HCT116 (cell line): ENCODE data around the gene FGF19. TPM values are rescaled to one million over a fixed set of nuclear protein-coding genes. Genes with fewer than 3 reads are reported as not detected.

Experiments used
- ATAC-seq: fragments of 200-7000 bp; cut with Tn5 transposase; 2 replicates; pipeline ENCODE4 v1.9.1; 2020; ENCODE audit warnings: mild to moderate bottlenecking, moderate library complexity
- BruUV-seq: library from RNA; stranded (reverse); fragments of 400-500 nt; replicated peaks from 2 replicates; lab custom pipeline; 2021; lab: Mats Ljungman, UMichigan
- CTCF ChIA-PET: fragments of 300-600 bp; sonication (Branson Sonifier 250); formaldehyde crosslinking; loops from one replicate; lab custom pipeline; 2021; ENCODE audit warnings: antibody characterized with exemption; lab: Charles Lee
- POLR2A ChIA-PET: fragments of 300-600, 350-600 bp; sonication (Branson Sonifier 250); formaldehyde crosslinking; loops from one replicate; lab custom pipeline; 2021; ENCODE audit warnings: antibody characterized with exemption; lab: Charles Lee
- RAD21 ChIA-PET, 2 experiments: fragments of 300-600 bp; sonication (Branson Sonifier 250); formaldehyde crosslinking; loops; one replicate each; lab custom pipeline; 2023; ENCODE audit warnings: low total read pairs in 2 of 2; ENCODE audit not compliant: uncharacterized antibody in 2 of 2, unreplicated experiment in 2 of 2, low non-redundant PET in 1 of 2; lab: Charles Lee
- DNase-seq: peaks from one replicate; pipeline ENCODE4 v3.0.0-alpha.2; 2010; ENCODE audit warnings: low read depth, low spot score
- H2AFZ ChIP-seq: fragments of 200-600 bp; shearing (Covaris generic), sonication (generic); 2 replicates; pipeline ENCODE4 v1.6.1; 2017; ENCODE audit warnings: low read depth, mixed run types, mixed read lengths, antibody characterized with exemption, low read length; ENCODE audit not compliant: poor library complexity, severe bottlenecking
- H3K27ac ChIP-seq: 2 replicates; pipeline ENCODE4 v1.5.1; 2012; ENCODE audit warnings: low read depth, low read length
- H3K27me3 ChIP-seq: fragments of 200-600 bp; sonication (generic); 2 replicates; pipeline ENCODE4 v1.6.1; 2016; ENCODE audit warnings: mixed run types, low read length, mixed read lengths; ENCODE audit not compliant: insufficient read depth
- H3K36me3 ChIP-seq, 2 experiments: fragments of 200-500 bp in 1 of 2; fragments of 200-600 bp in 1 of 2; sonication (Bioruptor generic) in 1 of 2; sonication (generic) in 1 of 2; 2 replicates each; pipeline versions ENCODE4 v1.5.1 to v1.6.1; 2014 to 2016; ENCODE audit warnings: low read length in 2 of 2, inconsistent platforms in 1 of 2, mixed read lengths in 1 of 2, mixed run types in 1 of 2; ENCODE audit not compliant: insufficient read depth in 2 of 2, control insufficient read depth in 1 of 2
- H3K4me1 ChIP-seq, 2 experiments: fragments of 200-600 bp in 1 of 2; sonication (generic) in 1 of 2; 2 replicates each; pipeline versions ENCODE4 v1.5.1 to v1.6.1; 2012 to 2017; ENCODE audit warnings: low read length in 2 of 2, inconsistent platforms in 1 of 2, mild to moderate bottlenecking in 1 of 2, mixed read lengths in 1 of 2, mixed run types in 1 of 2, moderate library complexity in 1 of 2; ENCODE audit not compliant: insufficient read depth in 2 of 2, control insufficient read depth in 1 of 2
- H3K4me2 ChIP-seq: fragments of 200-600 bp; sonication (generic); 2 replicates; pipeline ENCODE4 v1.6.1; 2017; ENCODE audit warnings: mixed run types, low read length, mixed read lengths
- H3K4me3 ChIP-seq, 2 experiments: fragments of 200-600 bp in 1 of 2; sonication (generic) in 1 of 2; replicated peaks in 1 of 2; 2 replicates each; pipeline ENCODE4 v1.5.1; 2011 to 2016; ENCODE audit warnings: low read length in 2 of 2, control low read depth in 1 of 2, low read depth in 1 of 2, mild to moderate bottlenecking in 1 of 2, mixed read lengths in 1 of 2, mixed run types in 1 of 2
- H3K79me2 ChIP-seq: fragments of 200-600 bp; sonication (generic); 2 replicates; pipeline ENCODE4 v1.6.1; 2017; ENCODE audit warnings: mild to moderate bottlenecking, mixed run types, low read length, moderate library complexity, mixed read lengths; ENCODE audit not compliant: insufficient read depth
- H3K9ac ChIP-seq: fragments of 200-600 bp; sonication (generic); 2 replicates; pipeline ENCODE4 v1.6.1; 2016; ENCODE audit warnings: low read length, mixed read lengths
- H3K9me2 ChIP-seq: fragments of 200-600 bp; sonication (generic), shearing (Covaris generic); 2 replicates; pipeline ENCODE4 v1.6.1; 2017; ENCODE audit warnings: mixed run types, mild to moderate bottlenecking, moderate library complexity; ENCODE audit not compliant: insufficient read depth
- H3K9me3 ChIP-seq, 2 experiments: fragments of 200-500 bp in 1 of 2; fragments of 200-600 bp in 1 of 2; sonication (Bioruptor generic) in 1 of 2; sonication (generic) in 1 of 2; 2 replicates each; pipeline ENCODE4 v1.6.1; 2014 to 2017; ENCODE audit warnings: low read length in 2 of 2, mixed read lengths in 2 of 2, inconsistent platforms in 1 of 2, low read depth in 1 of 2, mild to moderate bottlenecking in 1 of 2, mixed run types in 1 of 2, moderate library complexity in 1 of 2; ENCODE audit not compliant: control insufficient read depth in 1 of 2, insufficient read depth in 1 of 2
- H4K20me1 ChIP-seq: fragments of 200-600 bp; sonication (generic), shearing (Covaris generic); 2 replicates; pipeline ENCODE4 v1.6.1; 2017; ENCODE audit warnings: mixed run types, mild to moderate bottlenecking, moderate library complexity; ENCODE audit not compliant: insufficient read depth
- CEBPB ChIP-seq: IDR thresholded peaks from 2 replicates; pipeline ENCODE4 v1.6.1; 2012; ENCODE audit warnings: low read depth
- CTCF ChIP-seq, 3 experiments: fragments of 200-600 bp in 1 of 3; sonication (generic) in 1 of 3; IDR thresholded peaks in 2 of 3; conservative IDR thresholded peaks in 1 of 3; 2 replicates each; pipeline ENCODE4 v1.5.1; 2012 to 2017; ENCODE audit warnings: low read depth in 2 of 3, low read length in 2 of 3, antibody characterized with exemption in 1 of 3, borderline replicate concordance in 1 of 3, control low read depth in 1 of 3, mild to moderate bottlenecking in 1 of 3, mixed read lengths in 1 of 3, mixed run types in 1 of 3, moderate library complexity in 1 of 3; ENCODE audit not compliant: insufficient read depth in 1 of 3
- EGR1 ChIP-seq: IDR thresholded peaks from 2 replicates; pipeline ENCODE4 v1.6.1; 2012; ENCODE audit warnings: low read depth
- RAD21 ChIP-seq: IDR thresholded peaks from 2 replicates; pipeline ENCODE4 v1.6.1; 2012; ENCODE audit warnings: low read depth, mild to moderate bottlenecking
- SIN3A ChIP-seq: IDR thresholded peaks from 2 replicates; pipeline ENCODE4 v1.6.1; 2012; ENCODE audit warnings: low read depth
- SRF ChIP-seq: IDR thresholded peaks from 2 replicates; pipeline ENCODE4 v1.6.1; 2012; ENCODE audit warnings: low read depth
- TCF7L2 ChIP-seq: IDR thresholded peaks from 2 replicates; pipeline ENCODE4 v1.7.0; 2011; ENCODE audit warnings: borderline replicate concordance, inconsistent platforms; ENCODE audit not compliant: insufficient read depth, insufficient read length; ENCODE audit errors: extremely low read depth
- ZBTB33 ChIP-seq: IDR thresholded peaks from 2 replicates; pipeline ENCODE4 v1.6.1; 2011; ENCODE audit warnings: mild to moderate bottlenecking, low read length, moderate library complexity; ENCODE audit not compliant: insufficient replicate concordance; ENCODE audit errors: extremely low read depth
- ZFX ChIP-seq: fragments of 450-650 bp; IDR thresholded peaks from 2 replicates; pipeline ENCODE4 v1.6.1; 2017
- ZNF274 ChIP-seq: fragments of 200-500 bp; sonication (Bioruptor generic); IDR thresholded peaks from 2 replicates; pipeline ENCODE4 v1.6.1; 2014; ENCODE audit warnings: mild to moderate bottlenecking, low read depth, low read length, inconsistent platforms
- intact Hi-C: fragments of 100-400 bp; cut with micrococcal nuclease; formaldehyde crosslinking; loops from 2 replicates; pipeline ENCODE4 v1.10.0; 2022
- total RNA-seq: library from RNA; stranded (reverse); gene quantifications from one replicate; pipeline ENCODE4 v1.2.1, GENCODE V29; 2021; ENCODE audit not compliant: unreplicated experiment
- TF ChIP-seq, protein P1 (sequence below): IDR thresholded peaks from 2 replicates; pipeline ENCODE4 v1.6.1; 2012

Gene FGF19
- total RNA-seq, 1 experiment from 2014 or later: 37.5 TPM

DNA sequence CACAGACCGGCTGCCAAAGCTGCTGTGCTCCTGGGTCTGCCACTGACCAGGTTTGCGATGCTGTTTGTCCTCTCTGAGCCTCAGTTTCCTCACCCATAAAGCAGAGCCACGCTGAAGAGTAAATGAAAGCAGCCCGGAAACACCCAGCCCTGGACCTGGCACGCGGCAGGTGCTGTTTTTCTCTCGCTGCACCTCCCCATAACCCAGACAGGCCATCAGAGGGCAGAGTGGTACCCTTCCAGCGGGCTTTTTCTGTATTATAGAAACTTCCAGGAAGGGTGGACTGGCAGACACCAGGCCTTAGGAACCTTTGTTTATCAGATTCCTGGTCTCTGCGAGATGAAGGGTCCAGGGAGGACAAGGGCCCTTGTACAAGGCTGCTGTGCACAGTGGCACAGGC, 17.9 kb upstream of the FGF19 start:
- Histone ChIP-seq H4K20me1 (no peaks in the 10 kb centered on the region), H3K79me2 (no peaks in the 10 kb centered on the region), H3K9me2 (no peaks in the 10 kb centered on the region), H3K9ac (no peak overlapping the region), H3K36me3 (no peaks in the 10 kb centered on the region), H2AFZ (no peak overlapping the region), H3K4me1 (peaks cover 5 to 26% of the 10 kb centered on the region in 2 experiments; a peak in 3 of 4 replicates), H3K4me3 (no peak overlapping the region), H3K27me3 (no peaks in the 10 kb centered on the region), H3K4me2 (peak overlapping the region; percentile 28; the same call in 1 of the 2 replicates), H3K9me3 (no peaks in the 10 kb centered on the region), H3K27ac (no peak overlapping the region)
- ChIA-PET CTCF (no interaction called here), RAD21 (no interaction called here), POLR2A (no interaction called here)
- intact Hi-C loops: loop anchor here (1.0 to 5.0 kb wide), 2 partner anchors 167 to 476 kb away; no protein-coding TSS in a partner anchor
- TF ChIP-seq, protein P1, sequence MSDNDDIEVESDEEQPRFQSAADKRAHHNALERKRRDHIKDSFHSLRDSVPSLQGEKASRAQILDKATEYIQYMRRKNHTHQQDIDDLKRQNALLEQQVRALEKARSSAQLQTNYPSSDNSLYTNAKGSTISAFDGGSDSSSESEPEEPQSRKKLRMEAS: peak; percentile 73; the same call in 1 of the 2 replicates
- TF ChIP-seq RAD21: peak; percentile 86
- peak; percentile 63 to 81 (median 64) for TF ChIP-seq CTCF (IDR thresholded peaks at IDR 0.05 in 2 of 3, conservative IDR thresholded peaks at IDR 0.05 in 1 of 3; ENCODE audit: borderline replicate concordance in 1 of 3, insufficient read depth in 1 of 3, low read depth in 2 of 3, low read length in 2 of 3)
- no peak for TF ChIP-seq ZFX
- no TSS peak for BruUV-seq
- peak; percentile 75 for ATAC-seq
- no peak for DNase-seq

GRCh38 chr11:69721106-69721505, 17.3 kb upstream of the FGF19 start:
- ChIA-PET POLR2A (no interaction called here), RAD21 (no interaction called here), CTCF (interaction anchor here (0.7 to 1.7 kb wide), 2 partner anchors 11 to 168 kb away, joined by 5 read pairs; no protein-coding TSS in a partner anchor)
- intact Hi-C loops: loop anchor here (5.0 kb wide), 1 partner anchor 476 kb away; no protein-coding TSS in a partner anchor
- Histone ChIP-seq H3K4me1 (peaks cover 5 to 20% of the 10 kb centered on the region in 2 experiments; a peak in 3 of 4 replicates), H3K4me2 (no peak overlapping the region), H3K27ac (no peak overlapping the region), H3K79me2 (no peaks in the 10 kb centered on the region), H2AFZ (no peak overlapping the region), H3K9me2 (no peaks in the 10 kb centered on the region), H3K9ac (no peak overlapping the region), H3K27me3 (no peaks in the 10 kb centered on the region), H3K9me3 (no peaks in the 10 kb centered on the region), H3K36me3 (peaks cover 0 to 4% of the 10 kb centered on the region in 2 experiments; a peak in 1 of 4 replicates), H4K20me1 (no peaks in the 10 kb centered on the region), H3K4me3 (no peak overlapping the region)
- DNase-seq (no peak), ATAC-seq (no peak)
- no TSS peak for BruUV-seq
- no peak for TF ChIP-seq CEBPB
- TF ChIP-seq CTCF (IDR thresholded peaks at IDR 0.05 in 2 of 3, conservative IDR thresholded peaks at IDR 0.05 in 1 of 3; ENCODE audit: borderline replicate concordance in 1 of 3, insufficient read depth in 1 of 3, low read depth in 2 of 3, low read length in 2 of 3): no peak
- TF ChIP-seq ZNF274: no peak
- no peak for TF ChIP-seq EGR1
- TF ChIP-seq SRF: no peak
- no peak for TF ChIP-seq SIN3A
- no peak for TF ChIP-seq ZBTB33
- TF ChIP-seq TCF7L2: no peak
- TF ChIP-seq, protein P1: no peak
- TF ChIP-seq ZFX: no peak
